ENCODE data around the gene ABCA7. TPM values are rescaled to one million over a fixed set of nuclear protein-coding genes. Genes with fewer than 3 reads are reported as not detected.

ABCA7 gene
- total and polyA plus RNA-seq, 2 of the 13 experiments (the other 11 are each of a cell fraction or from before 2014, with no cell fraction given): 4.4 to 32.4 TPM

DNA sequence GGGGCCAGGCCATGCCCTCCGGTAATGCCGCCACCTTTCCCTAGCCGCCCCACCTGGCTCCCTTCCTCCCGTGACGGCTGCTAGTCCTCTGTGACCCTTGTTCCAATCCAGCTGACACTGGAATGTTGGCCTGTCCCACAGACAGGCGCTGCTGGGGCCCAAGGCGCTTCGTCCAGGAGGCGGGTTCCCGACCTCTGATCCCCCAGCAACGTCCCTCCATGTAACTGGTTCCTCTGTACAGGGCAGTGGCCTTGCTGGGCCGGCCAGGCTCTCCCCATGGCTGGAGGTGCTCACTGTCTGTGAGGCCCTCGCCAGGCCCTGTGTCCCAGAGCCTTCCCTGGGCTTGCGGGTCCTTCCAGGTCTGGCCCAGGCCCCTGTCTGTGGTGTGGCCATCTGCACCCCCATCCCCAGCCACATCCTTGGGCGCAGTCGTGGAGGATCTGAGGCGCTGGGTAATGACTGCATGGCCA is 46.5 kb upstream of the ABCA7 start (continued):
- TF ChIP-seq, protein P1, sequence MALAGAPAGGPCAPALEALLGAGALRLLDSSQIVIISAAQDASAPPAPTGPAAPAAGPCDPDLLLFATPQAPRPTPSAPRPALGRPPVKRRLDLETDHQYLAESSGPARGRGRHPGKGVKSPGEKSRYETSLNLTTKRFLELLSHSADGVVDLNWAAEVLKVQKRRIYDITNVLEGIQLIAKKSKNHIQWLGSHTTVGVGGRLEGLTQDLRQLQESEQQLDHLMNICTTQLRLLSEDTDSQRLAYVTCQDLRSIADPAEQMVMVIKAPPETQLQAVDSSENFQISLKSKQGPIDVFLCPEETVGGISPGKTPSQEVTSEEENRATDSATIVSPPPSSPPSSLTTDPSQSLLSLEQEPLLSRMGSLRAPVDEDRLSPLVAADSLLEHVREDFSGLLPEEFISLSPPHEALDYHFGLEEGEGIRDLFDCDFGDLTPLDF (CRISPR knock-in tag; IDR thresholded peaks at IDR 0.05): no peak
- TF ChIP-seq NR2F1 (CRISPR knock-in tag; IDR thresholded peaks at IDR 0.05): peak; percentile 67 to 75
- no peak for TF ChIP-seq ETV6 (CRISPR knock-in tag; conservative IDR thresholded peaks at IDR 0.05)
- no peak for TF ChIP-seq IRX3 (CRISPR knock-in tag; IDR thresholded peaks at IDR 0.05; ENCODE audit: borderline replicate concordance, low read depth)
- peak; percentile 85 for TF ChIP-seq PITX1 (CRISPR knock-in tag; IDR thresholded peaks at IDR 0.05)
- TF ChIP-seq, protein P2, sequence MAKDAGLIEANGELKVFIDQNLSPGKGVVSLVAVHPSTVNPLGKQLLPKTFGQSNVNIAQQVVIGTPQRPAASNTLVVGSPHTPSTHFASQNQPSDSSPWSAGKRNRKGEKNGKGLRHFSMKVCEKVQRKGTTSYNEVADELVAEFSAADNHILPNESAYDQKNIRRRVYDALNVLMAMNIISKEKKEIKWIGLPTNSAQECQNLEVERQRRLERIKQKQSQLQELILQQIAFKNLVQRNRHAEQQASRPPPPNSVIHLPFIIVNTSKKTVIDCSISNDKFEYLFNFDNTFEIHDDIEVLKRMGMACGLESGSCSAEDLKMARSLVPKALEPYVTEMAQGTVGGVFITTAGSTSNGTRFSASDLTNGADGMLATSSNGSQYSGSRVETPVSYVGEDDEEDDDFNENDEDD (CRISPR knock-in tag; IDR thresholded peaks at IDR 0.05; ENCODE audit: borderline replicate concordance): peak; percentile 77; the same call in 1 of the 2 replicates
- no peak for TF ChIP-seq TOE1 (CRISPR knock-in tag; IDR thresholded peaks at IDR 0.05)
- TF ChIP-seq, protein P3, sequence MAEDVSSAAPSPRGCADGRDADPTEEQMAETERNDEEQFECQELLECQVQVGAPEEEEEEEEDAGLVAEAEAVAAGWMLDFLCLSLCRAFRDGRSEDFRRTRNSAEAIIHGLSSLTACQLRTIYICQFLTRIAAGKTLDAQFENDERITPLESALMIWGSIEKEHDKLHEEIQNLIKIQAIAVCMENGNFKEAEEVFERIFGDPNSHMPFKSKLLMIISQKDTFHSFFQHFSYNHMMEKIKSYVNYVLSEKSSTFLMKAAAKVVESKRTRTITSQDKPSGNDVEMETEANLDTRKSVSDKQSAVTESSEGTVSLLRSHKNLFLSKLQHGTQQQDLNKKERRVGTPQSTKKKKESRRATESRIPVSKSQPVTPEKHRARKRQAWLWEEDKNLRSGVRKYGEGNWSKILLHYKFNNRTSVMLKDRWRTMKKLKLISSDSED (CRISPR knock-in tag; IDR thresholded peaks at IDR 0.05): no peak
- TF ChIP-seq, protein P4, sequence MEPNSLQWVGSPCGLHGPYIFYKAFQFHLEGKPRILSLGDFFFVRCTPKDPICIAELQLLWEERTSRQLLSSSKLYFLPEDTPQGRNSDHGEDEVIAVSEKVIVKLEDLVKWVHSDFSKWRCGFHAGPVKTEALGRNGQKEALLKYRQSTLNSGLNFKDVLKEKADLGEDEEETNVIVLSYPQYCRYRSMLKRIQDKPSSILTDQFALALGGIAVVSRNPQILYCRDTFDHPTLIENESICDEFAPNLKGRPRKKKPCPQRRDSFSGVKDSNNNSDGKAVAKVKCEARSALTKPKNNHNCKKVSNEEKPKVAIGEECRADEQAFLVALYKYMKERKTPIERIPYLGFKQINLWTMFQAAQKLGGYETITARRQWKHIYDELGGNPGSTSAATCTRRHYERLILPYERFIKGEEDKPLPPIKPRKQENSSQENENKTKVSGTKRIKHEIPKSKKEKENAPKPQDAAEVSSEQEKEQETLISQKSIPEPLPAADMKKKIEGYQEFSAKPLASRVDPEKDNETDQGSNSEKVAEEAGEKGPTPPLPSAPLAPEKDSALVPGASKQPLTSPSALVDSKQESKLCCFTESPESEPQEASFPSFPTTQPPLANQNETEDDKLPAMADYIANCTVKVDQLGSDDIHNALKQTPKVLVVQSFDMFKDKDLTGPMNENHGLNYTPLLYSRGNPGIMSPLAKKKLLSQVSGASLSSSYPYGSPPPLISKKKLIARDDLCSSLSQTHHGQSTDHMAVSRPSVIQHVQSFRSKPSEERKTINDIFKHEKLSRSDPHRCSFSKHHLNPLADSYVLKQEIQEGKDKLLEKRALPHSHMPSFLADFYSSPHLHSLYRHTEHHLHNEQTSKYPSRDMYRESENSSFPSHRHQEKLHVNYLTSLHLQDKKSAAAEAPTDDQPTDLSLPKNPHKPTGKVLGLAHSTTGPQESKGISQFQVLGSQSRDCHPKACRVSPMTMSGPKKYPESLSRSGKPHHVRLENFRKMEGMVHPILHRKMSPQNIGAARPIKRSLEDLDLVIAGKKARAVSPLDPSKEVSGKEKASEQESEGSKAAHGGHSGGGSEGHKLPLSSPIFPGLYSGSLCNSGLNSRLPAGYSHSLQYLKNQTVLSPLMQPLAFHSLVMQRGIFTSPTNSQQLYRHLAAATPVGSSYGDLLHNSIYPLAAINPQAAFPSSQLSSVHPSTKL (CRISPR knock-in tag; IDR thresholded peaks at IDR 0.05): peak; percentile 56
- peak; percentile 94 for TF ChIP-seq HNF4A (CRISPR knock-in tag; IDR thresholded peaks at IDR 0.05)
- TF ChIP-seq ZNF570 (CRISPR knock-in tag; IDR thresholded peaks at IDR 0.05; ENCODE audit: borderline replicate concordance): no peak
- TF ChIP-seq, protein P5, sequence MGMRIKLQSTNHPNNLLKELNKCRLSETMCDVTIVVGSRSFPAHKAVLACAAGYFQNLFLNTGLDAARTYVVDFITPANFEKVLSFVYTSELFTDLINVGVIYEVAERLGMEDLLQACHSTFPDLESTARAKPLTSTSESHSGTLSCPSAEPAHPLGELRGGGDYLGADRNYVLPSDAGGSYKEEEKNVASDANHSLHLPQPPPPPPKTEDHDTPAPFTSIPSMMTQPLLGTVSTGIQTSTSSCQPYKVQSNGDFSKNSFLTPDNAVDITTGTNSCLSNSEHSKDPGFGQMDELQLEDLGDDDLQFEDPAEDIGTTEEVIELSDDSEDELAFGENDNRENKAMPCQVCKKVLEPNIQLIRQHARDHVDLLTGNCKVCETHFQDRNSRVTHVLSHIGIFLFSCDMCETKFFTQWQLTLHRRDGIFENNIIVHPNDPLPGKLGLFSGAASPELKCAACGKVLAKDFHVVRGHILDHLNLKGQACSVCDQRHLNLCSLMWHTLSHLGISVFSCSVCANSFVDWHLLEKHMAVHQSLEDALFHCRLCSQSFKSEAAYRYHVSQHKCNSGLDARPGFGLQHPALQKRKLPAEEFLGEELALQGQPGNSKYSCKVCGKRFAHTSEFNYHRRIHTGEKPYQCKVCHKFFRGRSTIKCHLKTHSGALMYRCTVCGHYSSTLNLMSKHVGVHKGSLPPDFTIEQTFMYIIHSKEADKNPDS (CRISPR knock-in tag; IDR thresholded peaks at IDR 0.05): no peak
- TF ChIP-seq, protein P6, sequence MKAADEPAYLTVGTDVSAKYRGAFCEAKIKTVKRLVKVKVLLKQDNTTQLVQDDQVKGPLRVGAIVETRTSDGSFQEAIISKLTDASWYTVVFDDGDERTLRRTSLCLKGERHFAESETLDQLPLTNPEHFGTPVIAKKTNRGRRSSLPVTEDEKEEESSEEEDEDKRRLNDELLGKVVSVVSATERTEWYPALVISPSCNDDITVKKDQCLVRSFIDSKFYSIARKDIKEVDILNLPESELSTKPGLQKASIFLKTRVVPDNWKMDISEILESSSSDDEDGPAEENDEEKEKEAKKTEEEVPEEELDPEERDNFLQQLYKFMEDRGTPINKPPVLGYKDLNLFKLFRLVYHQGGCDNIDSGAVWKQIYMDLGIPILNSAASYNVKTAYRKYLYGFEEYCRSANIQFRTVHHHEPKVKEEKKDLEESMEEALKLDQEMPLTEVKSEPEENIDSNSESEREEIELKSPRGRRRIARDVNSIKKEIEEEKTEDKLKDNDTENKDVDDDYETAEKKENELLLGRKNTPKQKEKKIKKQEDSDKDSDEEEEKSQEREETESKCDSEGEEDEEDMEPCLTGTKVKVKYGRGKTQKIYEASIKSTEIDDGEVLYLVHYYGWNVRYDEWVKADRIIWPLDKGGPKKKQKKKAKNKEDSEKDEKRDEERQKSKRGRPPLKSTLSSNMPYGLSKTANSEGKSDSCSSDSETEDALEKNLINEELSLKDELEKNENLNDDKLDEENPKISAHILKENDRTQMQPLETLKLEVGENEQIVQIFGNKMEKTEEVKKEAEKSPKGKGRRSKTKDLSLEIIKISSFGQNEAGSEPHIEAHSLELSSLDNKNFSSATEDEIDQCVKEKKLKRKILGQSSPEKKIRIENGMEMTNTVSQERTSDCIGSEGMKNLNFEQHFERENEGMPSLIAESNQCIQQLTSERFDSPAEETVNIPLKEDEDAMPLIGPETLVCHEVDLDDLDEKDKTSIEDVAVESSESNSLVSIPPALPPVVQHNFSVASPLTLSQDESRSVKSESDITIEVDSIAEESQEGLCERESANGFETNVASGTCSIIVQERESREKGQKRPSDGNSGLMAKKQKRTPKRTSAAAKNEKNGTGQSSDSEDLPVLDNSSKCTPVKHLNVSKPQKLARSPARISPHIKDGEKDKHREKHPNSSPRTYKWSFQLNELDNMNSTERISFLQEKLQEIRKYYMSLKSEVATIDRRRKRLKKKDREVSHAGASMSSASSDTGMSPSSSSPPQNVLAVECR (CRISPR knock-in tag; IDR thresholded peaks at IDR 0.05; ENCODE audit: borderline replicate concordance): peak; percentile 80
- TF ChIP-seq MXI1 (IDR thresholded peaks at IDR 0.05; ENCODE audit: borderline replicate concordance, low read depth, low read length): peak; percentile 53; the same call in 1 of the 3 replicates
- TF ChIP-seq DPF2 (CRISPR knock-in tag; IDR thresholded peaks at IDR 0.05; ENCODE audit: borderline replicate concordance, low read depth): peak; percentile 50; the same call in 1 of the 2 replicates

All from HepG2 (cell line).